SK-N-SH (cell line): ENCODE data around the gene CARD18.

Experiments used
- GABPA ChIP-seq: IDR thresholded peaks from 2 replicates; pipeline ENCODE4 v1.4.0; 2012; ENCODE audit warnings: low read depth, mild to moderate bottlenecking
- YY1 ChIP-seq: IDR thresholded peaks from 2 replicates; pipeline ENCODE4 v1.4.0; 2012; ENCODE audit warnings: low read depth, mild to moderate bottlenecking

DNA sequence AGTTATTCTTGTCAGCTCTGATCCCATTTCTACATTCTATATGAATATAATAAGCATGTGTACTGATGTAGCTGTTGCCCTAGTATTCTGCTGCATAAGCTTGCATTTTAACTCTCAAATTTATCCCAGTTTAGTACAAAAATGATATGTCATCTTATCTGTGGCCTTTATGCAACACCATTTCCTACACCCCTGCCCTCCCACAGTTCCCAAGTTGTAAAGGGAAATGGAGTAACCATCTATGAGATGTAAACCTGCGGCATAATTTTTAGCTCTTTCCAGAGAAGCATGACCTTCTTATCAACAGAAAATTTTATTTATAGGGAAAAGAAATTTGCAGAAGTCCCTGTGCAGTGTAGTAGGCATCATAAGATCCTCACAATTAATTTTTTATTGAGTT is 18.9 kb upstream of the CARD18 start:
- TF ChIP-seq YY1 (no peak), GABPA (no peak)
